Pancreas (tissue), 10 donors: ENCODE measurements around the gene DGKG. TPM values are rescaled to one million over a fixed set of nuclear protein-coding genes. Genes with fewer than 3 reads are reported as not detected.
A peak's percentile ranks its signal among the peaks of the same experiment; 100 is the strongest.

ENCODE experiments used
- ATAC-seq, 4 donors: fragments of 200-7000 bp; cut with Tn5 transposase; one replicate each; pipeline versions ENCODE4 v1.8.0 to v1.9.1; 2020; ENCODE audit warnings: mild to moderate bottlenecking in 4 of 4, moderate library complexity in 4 of 4
- DNase-seq, 6 donors: peaks; one replicate each; pipeline ENCODE4 v3.0.0-alpha.2; 2020
- FAIRE-seq: peaks from 2 replicates; lab custom pipeline; 2012; peaks lifted over from hg19 to GRCh38; lab: Jason Lieb, UNC
- H3K27ac ChIP-seq, 4 donors: fragments of 200-600 bp; sonication (generic); 1 replicate in 3 of 4; 2 replicates in 1 of 4; pipeline versions ENCODE4 v1.5.0 to v1.8.0; 2020
- H3K27me3 ChIP-seq, 4 donors: fragments of 200-600 bp; one replicate each; pipeline ENCODE4 v1.8.0; 2021
- H3K36me3 ChIP-seq, 3 donors: fragments of 200-600 bp; sonication (generic) in 1 of 3; one replicate each; pipeline versions ENCODE4 v1.5.0 to v1.8.0; 2020 to 2021
- H3K4me1 ChIP-seq, 3 donors: fragments of 200-600 bp; one replicate each; pipeline ENCODE4 v1.8.0; 2021
- H3K4me3 ChIP-seq, 4 donors: fragments of 200-600 bp; sonication (generic) in 2 of 4; one replicate each; pipeline versions ENCODE4 v1.5.0 to v1.8.0; 2020 to 2021
- H3K9me3 ChIP-seq, 4 donors: fragments of 200-600 bp; one replicate each; pipeline ENCODE4 v1.8.0; 2021
- CTCF ChIP-seq, 4 donors: fragments of 200-600 bp; sonication (generic) in 3 of 4; IDR thresholded peaks; one replicate each; pipeline versions ENCODE4 v1.5.0 to v1.8.0; 2021; ENCODE audit warnings: antibody characterized with exemption in 4 of 4
- WGBS, 2 donors: extraction: QIAGEN DNeasy Blood & Tissue Kit; methylation state at CpG; one replicate each; pipeline ENCODE4 v1.1.7; 2013; 5-methylcytosine and 5-hydroxymethylcytosine counted together
- intact Hi-C, 3 donors: fragments of 100-400 bp; cut with DNase I; formaldehyde crosslinking; loops; one replicate each; pipeline versions ENCODE4 v1.11.1 to v1.14.2; 2022
- polyA plus RNA-seq, 2 donors: library from polyadenylated mRNA; stranded (reverse); fragments of 200-250 nt; gene quantifications; one replicate each; pipeline ENCODE4 v1.2.3, GENCODE V29; 2013
- total RNA-seq, 6 donors: library from RNA; stranded (reverse); fragmentation: NEBNext Ultra II Directional in 4 of 6; extraction: Animal tissue kit (Norgen Biotek cat#: 25700) in 4 of 6; gene quantifications; one replicate each; pipeline versions ENCODE4 v1.2.1 to v1.2.4, GENCODE V29; 2021 to 2023
- donor health status: healthy with polysubstance abuse.
- donor health status: DM: no; HTN: no; CAD: no; lungs with moderate emphysema.
- donor health status: DM: no; HTN: no; CAD: no.
- donor health status: control.
- donor health status: control.
- donor health status: Bipolar disorder and iron deficiency.
- donor health status: DM: yes; HTN: yes; CAD: no.
- donor health status: DM: no; HTN: no; CAD: no.
- donor health status: DM: no; HTN: no; CAD: no.
- donor health status: DM: yes; HTN: yes; CAD: no.

DGKG gene
- total and polyA plus RNA-seq, 8 donors: 0.16 to 2.0 (median 0.88) TPM

- H3K4me3 ChIP-seq: no peak overlapping the region
- no peak for TF ChIP-seq CTCF (IDR thresholded peaks at IDR 0.05)
- peaks cover 18 to 46% (median 25%) of the 10 kb centered on the region in 3 donors for H3K4me1 ChIP-seq
- no peaks in the 10 kb centered on the region for H3K9me3 ChIP-seq
- intact Hi-C loops: no loop called here
- no peak for DNase-seq
- FAIRE-seq: no peak
- H3K36me3 ChIP-seq: peaks cover 0 to 6% (median 0%) of the 10 kb centered on the region in 3 donors
- no peaks in the 10 kb centered on the region for H3K27me3 ChIP-seq
- H3K27ac ChIP-seq: no peak overlapping the region
- WGBS, 2 donors: 54 to 62% methylated on average over 4 of the region's 4 CpGs
- no peak for ATAC-seq
Measured at GRCh38 chr3:186102687-186103086, 259.3 kb downstream of the DGKG start.

- intact Hi-C loops: no loop called here
- no peak for ATAC-seq
- no peak for TF ChIP-seq CTCF (IDR thresholded peaks at IDR 0.05)
- WGBS, 2 donors: 80 to 82% methylated on average over 3 of the region's 3 CpGs
- Histone ChIP-seq H3K36me3 (peaks cover 0 to 6% (median 0%) of the 10 kb centered on the region in 3 donors), H3K27me3 (no peaks in the 10 kb centered on the region), H3K9me3 (no peaks in the 10 kb centered on the region), H3K4me1 (peaks cover 18 to 48% (median 32%) of the 10 kb centered on the region in 3 donors), H3K27ac (no peak overlapping the region), H3K4me3 (no peak overlapping the region)
- no peak for FAIRE-seq
- no peak for DNase-seq
Measured at GRCh38 chr3:186100398-186100797, 261.6 kb downstream of the DGKG start.

GRCh38 chr3:186099178-186099577, 262.9 kb downstream of the DGKG start:
- ATAC-seq (no peak), DNase-seq (peak in 5 of 6 donors; percentile 49 to 83 (median 78)), FAIRE-seq (no peak)
- no peak overlapping the region for H3K4me3 ChIP-seq
- H3K4me1 ChIP-seq: peaks cover 15 to 42% (median 35%) of the 10 kb centered on the region in 3 donors
- H3K27me3 ChIP-seq: no peaks in the 10 kb centered on the region
- no peak for TF ChIP-seq CTCF (IDR thresholded peaks at IDR 0.05)
- H3K9me3 ChIP-seq: no peaks in the 10 kb centered on the region
- H3K27ac ChIP-seq: peak overlapping the region in 1 of 4 donors; percentile 71
- no peaks in the 10 kb centered on the region for H3K36me3 ChIP-seq
- intact Hi-C loops: no loop called here
- WGBS, 2 donors: 26 to 35% methylated on average over 5 of the region's 5 CpGs

GRCh38 chr3:186098740-186099139, 263.3 kb downstream of the DGKG start:
- peaks cover 14 to 38% (median 37%) of the 10 kb centered on the region in 3 donors for H3K4me1 ChIP-seq
- H3K27me3 ChIP-seq: no peaks in the 10 kb centered on the region
- H3K36me3 ChIP-seq: no peaks in the 10 kb centered on the region
- no peak overlapping the region for H3K4me3 ChIP-seq
- TF ChIP-seq CTCF (IDR thresholded peaks at IDR 0.05): no peak
- FAIRE-seq (no peak), ATAC-seq (no peak), DNase-seq (no peak)
- H3K9me3 ChIP-seq: no peaks in the 10 kb centered on the region
- peak overlapping the region in 2 of 4 donors; percentile 71 for H3K27ac ChIP-seq
- intact Hi-C loops: no loop called here
- 62 to 71% methylated on average over 3 of the region's 3 CpGs for WGBS, 2 donors

- peak overlapping the region; percentile 49 to 71 (median 68) for H3K27ac ChIP-seq
- no peaks in the 10 kb centered on the region for H3K9me3 ChIP-seq
- ATAC-seq (peak; percentile 92 to 96 (median 96)), FAIRE-seq (no peak), DNase-seq (peak; percentile 73 to 93 (median 84))
- H3K27me3 ChIP-seq: no peaks in the 10 kb centered on the region
- 1% methylated on average over 16 of the region's 16 CpGs for WGBS, 2 donors
- intact Hi-C loops: no loop called here
- peaks cover 14 to 42% (median 32%) of the 10 kb centered on the region in 3 donors for H3K4me1 ChIP-seq
- H3K4me3 ChIP-seq: peak overlapping the region in 2 of 4 donors; percentile 31 to 43
- no peak for TF ChIP-seq CTCF (IDR thresholded peaks at IDR 0.05)
- H3K36me3 ChIP-seq: no peaks in the 10 kb centered on the region
Measured at GRCh38 chr3:186097663-186098451, 264.2 kb downstream of the DGKG start.
